Dermis microvascular lymphatic vessel endothelial cell (primary cell): ENCODE measurements around the gene GRPEL1. TPM values are rescaled to one million over a fixed set of nuclear protein-coding genes. Genes with fewer than 3 reads are reported as not detected.
"Not testable (repeated sequence)": the region's sequence is repeated elsewhere in the genome, so short reads cannot be mapped to it uniquely, and the experiment has no call there.

Source experiments
- DNase-seq, 2 donors: peaks; one replicate each; pipeline versions ENCODE4 v3.0.0 to v3.0.0-alpha.2; 2010; ENCODE audit warnings: low read depth in 2 of 2
- total RNA-seq: library from RNA; depleted of rRNA; stranded (reverse); fragments of >200 nt; gene quantifications from 2 replicates; pipeline ENCODE4 v1.2.1, GENCODE V29; 2014

GRPEL1 gene
- total RNA-seq = 18.7 and 18.8 TPM in 2 replicates

GRCh38 chr4:7067452-7068278 lies at the start of gene GRPEL1:
Gene GRPEL1, minus strand, starts transcription at chr4:7068064. Its CDS starts 32 bp downstream, at chr4:7068032.
- DNase-seq = peak; percentile 98 to 100

- DNase-seq = no peak
Measured at GRCh38 chr4:7116705-7117104, 48.8 kb upstream of the GRPEL1 start.

GRCh38 chr4:7115557-7116340 lies 47.9 kb upstream of the GRPEL1 start:
- no peak for DNase-seq

- no peak for DNase-seq
Measured at GRCh38 chr4:7112656-7113055, 44.8 kb upstream of the GRPEL1 start.

GRCh38 chr4:7111441-7111840 lies 43.6 kb upstream of the GRPEL1 start:
- DNase-seq = no peak

GRCh38 chr4:7110546-7110945 lies 42.7 kb upstream of the GRPEL1 start:
- DNase-seq = no peak

- no peak for DNase-seq
Measured at GRCh38 chr4:7109169-7109568, 41.3 kb upstream of the GRPEL1 start.

GRCh38 chr4:7108660-7109059 lies 40.8 kb upstream of the GRPEL1 start:
- no peak for DNase-seq

GRCh38 chr4:7108046-7108625 lies 40.3 kb upstream of the GRPEL1 start:
- no peak for DNase-seq

- no peak for DNase-seq
Measured at GRCh38 chr4:7107166-7107905, 39.5 kb upstream of the GRPEL1 start.

- no peak for DNase-seq
Measured at GRCh38 chr4:7105276-7105675, 37.4 kb upstream of the GRPEL1 start.

GRCh38 chr4:7104366-7105031 lies 36.6 kb upstream of the GRPEL1 start:
- no peak for DNase-seq

GRCh38 chr4:7103607-7104365 lies 35.9 kb upstream of the GRPEL1 start:
- DNase-seq = peak; percentile 43 to 57

- DNase-seq = peak in 1 of 2 donors; percentile 72
Measured at GRCh38 chr4:7103031-7103606, 35.3 kb upstream of the GRPEL1 start.

- DNase-seq = not testable (repeated sequence)
Measured at GRCh38 chr4:7102516-7102909, 34.6 kb upstream of the GRPEL1 start.

- DNase-seq = peak in 1 of 2 donors; percentile 47
Measured at GRCh38 chr4:7101692-7102515, 34.0 kb upstream of the GRPEL1 start.

GRCh38 chr4:7096236-7096635 lies 28.4 kb upstream of the GRPEL1 start:
- DNase-seq = no peak

- DNase-seq = no peak
Measured at GRCh38 chr4:7095611-7096155, 27.8 kb upstream of the GRPEL1 start.

GRCh38 chr4:7094916-7095315 lies 27.1 kb upstream of the GRPEL1 start:
- no peak for DNase-seq
